Panc1 (cell line): ENCODE measurements around the gene CACNG6. TPM values are rescaled to one million over a fixed set of nuclear protein-coding genes. Genes with fewer than 3 reads are reported as not detected.
A peak's percentile ranks its signal among the peaks of the same experiment; 100 is the strongest.

ENCODE experiments used
- ATAC-seq: fragments of 200-7000 bp; cut with Tn5 transposase; 2 replicates; pipeline ENCODE4 v1.9.1; 2020; ENCODE audit warnings: mild to moderate bottlenecking, moderate library complexity
- BruUV-seq: library from RNA; stranded (reverse); fragments of 400-500 nt; replicated peaks from 2 replicates; lab custom pipeline; 2021; lab: Mats Ljungman, UMichigan
- CTCF ChIA-PET: fragments of 300-600 bp; sonication (Branson Sonifier 250); formaldehyde crosslinking; loops from one replicate; lab custom pipeline; 2022; ENCODE audit warnings: antibody characterized with exemption; lab: Charles Lee
- POLR2A ChIA-PET: fragments of 300-600 bp; sonication (Branson Sonifier 250); formaldehyde crosslinking; loops from one replicate; lab custom pipeline; 2022; ENCODE audit warnings: antibody characterized with exemption; lab: Charles Lee
- DNase-seq: peaks from one replicate; pipeline ENCODE4 v3.0.0-alpha.2; 2010; ENCODE audit warnings: low read depth, low spot score
- H3K27ac ChIP-seq: 2 replicates; pipeline ENCODE4 v1.5.1; 2011; ENCODE audit warnings: mild to moderate bottlenecking, low read length, inconsistent platforms
- H3K27me3 ChIP-seq: fragments of 200-500 bp; sonication (Bioruptor generic); 2 replicates; pipeline ENCODE4 v1.6.0; 2014; ENCODE audit warnings: low read length, inconsistent platforms; ENCODE audit not compliant: control insufficient read depth, insufficient read depth
- H3K36me3 ChIP-seq: fragments of 200-500 bp; sonication (Bioruptor generic); 2 replicates; pipeline ENCODE4 v1.5.1; 2014; ENCODE audit warnings: inconsistent platforms, mild to moderate bottlenecking, low read length, moderate library complexity; ENCODE audit not compliant: control insufficient read depth, insufficient read depth
- H3K4me1 ChIP-seq: 2 replicates; pipeline ENCODE4 v1.5.1; 2011; ENCODE audit warnings: inconsistent platforms, mild to moderate bottlenecking, low read length, moderate library complexity; ENCODE audit not compliant: control insufficient read depth, insufficient read depth
- H3K4me3 ChIP-seq, 2 experiments: 2 replicates each; pipeline ENCODE4 v1.5.1; 2011 to 2012; ENCODE audit warnings: low read depth in 2 of 2, low read length in 2 of 2, mild to moderate bottlenecking in 2 of 2, inconsistent platforms in 1 of 2, moderate library complexity in 1 of 2
- H3K9me3 ChIP-seq: fragments of 200-500 bp; sonication (Bioruptor generic); 2 replicates; pipeline ENCODE4 v1.5.1; 2014; ENCODE audit warnings: low read depth, mild to moderate bottlenecking, inconsistent platforms, low read length, moderate library complexity; ENCODE audit not compliant: control insufficient read depth, insufficient read depth
- CTCF ChIP-seq: fragments of 450-650 bp; IDR thresholded peaks from 2 replicates; pipeline ENCODE4 v1.5.1; 2017; ENCODE audit warnings: mild to moderate bottlenecking
- POLR2AphosphoS5 ChIP-seq: IDR thresholded peaks from 2 replicates; pipeline ENCODE4 v1.6.1; 2012; ENCODE audit warnings: mild to moderate bottlenecking, low read depth, low read length, moderate library complexity
- REST ChIP-seq, 2 experiments: IDR thresholded peaks; 2 replicates each; pipeline ENCODE4 v1.6.1; 2011 to 2012; ENCODE audit warnings: low read depth in 2 of 2, control low read depth in 1 of 2, low read length in 1 of 2, mild to moderate bottlenecking in 1 of 2, moderate library complexity in 1 of 2; ENCODE audit not compliant: insufficient read depth in 1 of 2
- SIN3A ChIP-seq: IDR thresholded peaks from 2 replicates; pipeline ENCODE4 v1.6.1; 2012; ENCODE audit warnings: low read depth, mild to moderate bottlenecking, low read length, moderate library complexity, borderline replicate concordance; ENCODE audit not compliant: insufficient read depth
- TCF7L2 ChIP-seq: IDR thresholded peaks from 2 replicates; pipeline ENCODE4 v1.6.1; 2011; ENCODE audit warnings: mild to moderate bottlenecking, low read depth, low read length, inconsistent platforms
- in situ Hi-C: cut with HindIII; loops from 2 replicates; pipeline ENCODE4 v1.10.0; 2016; ENCODE audit warnings: low sequenced_read_pairs, low pct_unique_long_range_greater_than_20kb
- intact Hi-C: fragments of 100-400 bp; cut with micrococcal nuclease; formaldehyde crosslinking; loops from one replicate; pipeline ENCODE4 v1.10.0; 2022; ENCODE audit not compliant: unreplicated experiment
- total RNA-seq: library from RNA; stranded (reverse); gene quantifications from one replicate; pipeline ENCODE4 v1.2.1, GENCODE V29; 2021; ENCODE audit not compliant: unreplicated experiment

The CACNG6 gene
- total RNA-seq, 1 experiment from 2014 or later: 14.6 TPM

- peak; percentile 57 for ATAC-seq
- Histone ChIP-seq H3K4me3 (peak overlapping the region; percentile 54 to 79), H3K36me3 (no peaks in the 10 kb centered on the region), H3K27ac (peak overlapping the region; percentile 90), H3K9me3 (no peaks in the 10 kb centered on the region), H3K4me1 (peaks cover 25% of the 10 kb centered on the region), H3K27me3 (no peaks in the 10 kb centered on the region)
- in situ Hi-C loops: no loop called here
- intact Hi-C loops: loop anchor here (10.0 kb wide), 1 partner anchor 137 kb away; no protein-coding TSS in a partner anchor
- TF ChIP-seq SIN3A (0 out of 2 replicates have a peak, but pooled peaks have one; percentile 33), POLR2AphosphoS5 (peak; percentile 27; the same call in 1 of the 2 replicates), TCF7L2 (no peak)
- ChIA-PET POLR2A (interaction anchor here (0.6 to 1.3 kb wide), 5 partner anchors 22 to 113 kb away, joined by 3 to 6 read pairs (median 3); no protein-coding TSS in a partner anchor), CTCF (interaction anchor here (0.5 to 2.4 kb wide), 3 partner anchors 43 to 158 kb away, joined by 5 to 14 read pairs (median 6); no protein-coding TSS in a partner anchor)
- no TSS peak for BruUV-seq
- DNase-seq: no peak
These were observed 10.0 kb upstream of the CACNG6 start for GRCh38 chr19:53981376-53981951.

GRCh38 chr19:53982001-53982451 lies 9.4 kb upstream of the CACNG6 start:
- intact Hi-C loops (loop anchor here (10.0 kb wide), 1 partner anchor 137 kb away; no protein-coding TSS in a partner anchor), in situ Hi-C loops (no loop called here)
- TF ChIP-seq SIN3A (no peak), REST (IDR thresholded peaks at IDR 0.05; ENCODE audit: insufficient read depth in 1 of 2, low read depth in 2 of 2, low read length in 1 of 2) (peak in 1 of 2 experiments; percentile 40; a peak in 1 of 4 replicates), TCF7L2 (no peak), CTCF (no peak), POLR2AphosphoS5 (0 out of 2 replicates have a peak, but pooled peaks have one; percentile 10)
- Histone ChIP-seq H3K4me3 (peak overlapping the region; percentile 54 to 79), H3K9me3 (no peaks in the 10 kb centered on the region), H3K4me1 (peaks cover 25% of the 10 kb centered on the region), H3K27ac (peak overlapping the region; percentile 84), H3K27me3 (no peaks in the 10 kb centered on the region), H3K36me3 (no peaks in the 10 kb centered on the region)
- POLR2A ChIA-PET: interaction anchor here (0.6 kb wide), 1 partner anchor 28 kb away, joined by 5 read pairs; no protein-coding TSS in a partner anchor
- CTCF ChIA-PET: interaction anchor here (2.4 kb wide), 1 partner anchor 42 kb away, joined by 14 read pairs; no protein-coding TSS in a partner anchor
- no TSS peak for BruUV-seq
- ATAC-seq: no peak
- DNase-seq: no peak
